ENCODE data around the gene ANXA2R.
"Not testable (repeated sequence)": the region's sequence is repeated elsewhere in the genome, so short reads cannot be mapped to it uniquely, and the experiment has no call there.

ANXA2R gene

GRCh38 chr5:43060020-43060419 lies 19.9 kb upstream of the ANXA2R start:
- not testable (repeated sequence) for DNase-seq

GRCh38 chr5:43055098-43055497 lies 15.0 kb upstream of the ANXA2R start:
- not testable (repeated sequence) for DNase-seq

GRCh38 chr5:43051684-43052083 lies 11.6 kb upstream of the ANXA2R start:
- no peak for DNase-seq

GRCh38 chr5:43050384-43050783 lies 10.3 kb upstream of the ANXA2R start:
- no peak for DNase-seq

DNA sequence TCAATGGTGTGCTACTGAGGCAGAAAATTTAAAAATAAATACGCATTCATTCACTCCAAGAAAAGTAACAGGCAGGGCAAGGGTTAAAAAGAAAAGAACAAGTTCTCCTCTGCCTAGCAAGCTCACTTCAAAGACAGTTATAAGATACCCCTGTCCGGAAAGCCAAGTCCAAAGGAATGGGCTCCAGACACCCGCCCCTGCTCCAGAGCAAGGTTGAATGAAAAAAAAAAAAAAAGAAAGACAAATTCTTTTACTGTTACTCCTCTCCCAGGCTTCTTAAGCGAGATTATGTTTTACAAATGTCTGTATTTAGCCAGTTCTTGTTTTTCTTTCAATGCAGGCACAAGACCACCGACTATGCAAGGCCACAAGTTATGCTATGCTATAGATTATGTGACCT lies 9.1 kb upstream of the ANXA2R start:
- DNase-seq: no peak

GRCh38 chr5:43046474-43046873 lies 6.4 kb upstream of the ANXA2R start:
- no peak for DNase-seq

- DNase-seq: no peak
These were observed 5.1 kb upstream of the ANXA2R start for GRCh38 chr5:43045236-43045635.

DNA sequence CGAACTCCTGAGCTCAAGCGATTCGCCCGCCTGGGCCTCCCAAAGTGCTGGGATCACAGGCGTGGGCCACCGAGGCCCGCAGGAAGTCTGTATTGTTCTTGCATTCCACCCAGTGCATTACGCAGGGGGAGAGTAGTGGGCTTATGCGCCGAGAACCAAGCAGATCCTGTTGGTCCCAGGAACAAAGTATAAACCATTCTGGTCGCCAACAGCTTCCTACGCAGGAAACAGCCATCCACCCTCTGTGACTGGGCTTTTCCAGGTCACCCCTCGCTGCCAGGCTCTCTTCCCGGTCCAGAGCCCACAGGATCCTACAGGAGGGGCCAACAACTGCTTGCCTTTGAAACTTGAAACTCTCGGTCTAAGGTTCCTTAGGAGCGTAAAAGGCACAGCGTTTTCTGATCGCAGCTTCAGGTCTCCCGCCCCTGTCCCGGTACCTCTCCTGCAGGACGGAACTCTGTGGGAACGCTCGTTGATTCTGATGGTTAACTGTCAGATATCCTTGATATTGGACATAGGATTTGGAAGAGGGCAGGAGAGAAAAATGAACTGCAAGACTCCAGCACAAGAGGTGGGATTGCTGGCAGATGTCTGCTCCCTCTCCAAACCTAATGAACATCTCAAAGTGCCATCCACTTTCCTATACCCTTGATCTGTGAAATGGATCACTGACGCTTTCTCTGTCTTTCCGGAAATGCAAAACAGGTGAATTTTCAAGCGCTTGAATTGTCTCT lies 4.2 kb upstream of the ANXA2R start:
- DNase-seq: no peak

DNA sequence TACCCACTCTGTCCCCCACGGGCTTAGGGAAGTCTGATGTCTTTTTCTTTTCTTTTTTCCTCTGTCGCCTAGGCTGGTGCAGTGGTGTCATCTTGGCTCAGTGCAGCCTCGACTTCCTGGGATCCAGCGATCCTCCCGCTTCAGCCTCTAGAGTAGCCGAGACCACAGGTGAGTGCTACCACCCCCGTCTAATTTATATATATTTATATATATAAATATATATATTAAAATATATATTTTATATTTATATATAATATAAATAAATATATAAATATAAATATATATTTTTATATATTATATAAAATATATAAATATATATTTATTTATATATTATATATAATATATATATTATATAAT lies 3.3 kb upstream of the ANXA2R start:
- no peak for DNase-seq

GRCh38 chr5:43042626-43043399 lies 2.7 kb upstream of the ANXA2R start:
- DNase-seq: peak; percentile 84

DNA sequence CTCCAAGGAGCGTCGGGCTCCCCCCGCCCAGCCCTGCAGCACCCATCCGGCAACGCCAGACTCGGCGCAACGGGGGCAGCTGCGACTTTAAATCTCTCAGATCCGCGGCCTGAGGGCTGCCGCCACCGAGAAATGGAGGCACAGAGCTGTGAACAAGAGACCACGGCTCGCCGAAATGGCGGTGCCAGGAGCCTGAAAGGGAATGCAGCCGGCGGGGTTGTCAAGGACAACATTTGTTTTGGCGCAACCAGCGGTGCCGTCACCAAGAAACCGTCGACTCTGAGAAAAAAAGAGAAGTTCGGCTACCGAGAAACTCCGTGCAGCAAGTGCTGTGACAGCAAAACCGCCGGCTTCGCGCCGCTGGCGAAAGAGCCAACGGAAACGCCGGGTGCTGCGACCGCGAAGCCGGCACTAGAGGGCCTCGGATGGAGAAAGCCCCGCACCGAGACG lies 2.1 kb upstream of the ANXA2R start:
- peak; percentile 83 for DNase-seq

GRCh38 chr5:43041669-43042175 lies 1.6 kb upstream of the ANXA2R start:
- peak; percentile 74 for DNase-seq

DNA sequence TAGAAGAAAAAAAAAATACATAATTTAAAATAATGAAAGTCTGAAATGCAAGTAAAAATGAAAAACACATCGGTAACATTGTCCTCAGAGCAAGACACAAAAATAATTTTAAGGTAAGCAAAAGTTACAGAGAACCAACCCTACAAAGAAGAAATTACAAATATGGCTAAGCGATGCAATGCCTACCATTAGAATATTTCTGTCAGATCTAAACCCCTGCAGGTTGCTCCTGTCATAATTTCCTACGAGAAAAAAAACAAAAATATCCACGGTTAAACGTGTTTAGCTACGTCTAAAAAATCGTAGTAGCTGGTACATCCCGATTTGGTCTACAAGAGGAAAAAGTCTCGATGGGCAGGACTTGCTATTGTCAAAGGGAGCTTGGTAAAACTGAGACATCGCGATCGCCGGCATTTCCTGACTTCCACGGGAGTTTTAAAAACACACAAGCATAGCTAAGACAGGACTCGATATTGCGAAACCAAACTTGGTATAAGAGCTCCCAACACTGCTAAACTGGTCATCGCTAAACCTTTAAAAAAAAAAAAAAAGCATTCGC lies 1.1 kb upstream of the ANXA2R start:
- peak; percentile 73 for DNase-seq

DNA sequence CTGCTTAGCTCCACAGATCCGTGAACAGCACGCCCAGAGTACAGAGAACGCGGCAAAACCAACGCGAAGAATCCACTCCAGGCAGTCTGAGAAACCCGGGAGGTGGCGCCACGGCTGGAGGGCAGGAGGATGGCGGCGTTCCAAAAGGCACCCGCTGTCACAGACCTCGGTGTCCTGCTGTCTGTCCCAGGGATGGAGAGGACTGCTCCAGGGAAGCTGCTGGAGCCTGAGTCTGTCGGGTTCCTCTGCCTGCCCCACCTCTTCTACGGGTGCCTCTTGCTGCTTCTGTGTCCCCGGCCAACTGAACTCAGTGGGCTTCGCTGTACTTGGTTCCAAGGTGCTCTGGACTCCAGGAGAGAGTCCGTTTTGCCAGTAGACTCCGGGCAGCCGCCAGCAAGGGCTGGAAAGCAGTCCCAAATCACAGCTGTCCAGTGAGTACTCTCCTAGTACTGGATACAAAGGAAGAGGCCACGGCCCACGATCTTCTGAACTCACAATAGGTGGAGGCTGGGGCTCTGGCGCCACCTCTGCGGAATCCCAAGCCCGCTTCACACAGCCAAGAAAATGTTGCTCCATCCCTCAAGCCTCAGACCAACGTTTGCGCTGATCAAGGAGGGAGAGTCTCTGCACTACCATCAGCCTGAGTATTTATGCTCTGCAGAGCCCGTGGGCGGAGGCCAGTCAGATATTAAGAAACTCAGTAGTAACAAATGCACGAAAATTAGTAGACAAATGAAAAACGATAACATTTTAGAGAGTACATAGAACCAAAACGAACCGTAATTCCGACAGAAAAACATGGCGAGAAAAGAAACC lies 440 bp downstream of the ANXA2R start:
- DNase-seq: peak; percentile 87

DNA sequence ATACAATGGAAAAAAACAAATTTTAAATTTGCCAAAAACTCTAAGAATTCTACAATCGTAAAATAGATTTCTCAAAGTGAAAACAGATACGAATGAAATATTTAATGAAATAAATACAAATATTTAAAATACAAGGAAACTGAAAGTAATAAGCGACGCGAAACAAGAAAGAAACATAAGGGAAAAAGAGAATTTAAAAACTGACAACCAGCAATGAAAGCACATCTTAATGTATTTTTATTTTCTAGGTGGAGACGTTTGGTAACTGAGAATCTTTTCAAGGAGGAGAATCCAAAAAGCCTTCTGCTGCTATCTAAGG lies 1.0 kb downstream of the ANXA2R start:
- no peak for DNase-seq

- DNase-seq: peak; percentile 63
These were observed 1.6 kb downstream of the ANXA2R start for GRCh38 chr5:43038496-43038989.

GRCh38 chr5:43037636-43038495 lies 2.3 kb downstream of the ANXA2R start:
- peak; percentile 83 for DNase-seq

DNA sequence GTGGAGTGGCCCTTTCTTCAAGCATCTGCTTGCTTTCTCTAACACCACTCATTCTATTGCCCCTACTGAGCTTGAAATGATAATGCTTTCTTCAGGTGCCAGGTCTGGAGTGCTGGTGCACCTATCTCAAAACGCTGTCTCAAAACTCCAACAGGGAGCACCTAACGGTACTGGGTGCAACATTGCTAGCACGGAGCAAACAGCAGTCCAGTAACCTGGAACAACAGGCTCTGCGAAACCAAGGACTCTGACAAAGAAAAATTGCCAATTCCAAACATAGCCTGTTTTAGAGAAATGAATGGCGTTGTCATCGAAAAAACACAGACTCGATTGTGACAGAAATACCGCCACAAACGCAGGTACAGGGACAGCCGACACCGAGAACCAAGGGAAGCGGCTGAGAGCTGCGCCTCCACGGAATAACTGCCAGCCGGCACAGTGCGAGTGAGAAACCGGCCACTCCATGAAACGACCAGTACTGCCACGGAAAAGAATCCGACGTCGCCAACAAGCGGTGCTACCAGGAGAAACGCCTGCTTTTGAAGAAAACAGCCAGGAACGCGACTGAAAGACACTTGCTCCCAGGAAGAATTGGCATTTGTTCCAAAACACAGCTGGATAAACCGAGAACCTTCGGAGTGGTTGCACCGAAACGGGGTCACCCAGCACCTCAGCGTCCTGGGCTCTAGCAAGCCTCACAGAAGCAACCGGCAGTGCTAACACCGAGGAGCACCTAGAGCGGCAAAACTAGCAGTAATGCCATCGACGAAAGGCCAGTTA lies 3.1 kb downstream of the ANXA2R start:
- DNase-seq: peak; percentile 67

- DNase-seq: no peak
These were observed 3.7 kb downstream of the ANXA2R start for GRCh38 chr5:43036409-43036808.

DNA sequence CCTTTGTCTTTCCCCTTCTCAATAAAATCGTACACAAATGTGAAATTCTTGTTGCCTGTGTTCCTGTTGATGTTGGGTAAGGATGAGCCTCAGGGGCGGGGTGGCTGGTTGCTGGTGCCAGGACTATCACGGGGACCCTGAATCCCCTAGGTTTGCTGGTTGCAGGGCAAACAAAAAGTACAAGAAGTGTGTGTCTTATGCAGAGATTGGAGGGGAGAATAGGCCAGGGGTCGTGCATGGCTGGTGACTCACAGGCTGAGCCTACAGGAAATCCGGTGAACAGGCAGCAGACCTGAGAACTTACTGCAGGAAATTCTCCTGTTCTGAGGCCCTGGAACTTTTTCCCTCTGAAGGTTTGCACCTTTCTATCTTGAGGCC lies 5.5 kb downstream of the ANXA2R start:
- peak; percentile 84 for DNase-seq
